Measurements from ENCODE around the gene RNF19B. TPM values are rescaled to one million over a fixed set of nuclear protein-coding genes. Genes with fewer than 3 reads are reported as not detected.

Gene RNF19B
- total and polyA plus RNA-seq, 12 donors: 4.7 to 36.5 (median 23.0) TPM

DNA sequence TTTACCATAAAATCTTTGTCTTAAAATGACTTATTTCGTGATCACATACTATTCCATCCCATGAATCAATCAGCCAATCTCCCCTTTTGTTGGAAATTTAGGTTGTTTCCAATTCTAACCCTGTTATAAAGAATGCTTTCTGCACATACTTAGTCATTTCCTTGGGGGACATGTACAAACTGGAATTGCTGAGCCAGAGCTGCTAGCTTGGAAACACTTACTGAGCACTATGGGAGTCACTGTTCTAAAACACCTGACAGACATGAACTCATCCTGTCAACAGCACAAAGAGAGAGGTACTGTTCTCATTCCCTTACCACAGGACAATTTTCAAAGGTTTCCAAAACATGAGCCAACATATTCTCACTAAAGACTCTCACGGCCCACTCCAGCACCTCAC, 40.0 kb upstream of the RNF19B start:
- WGBS, 4 donors: 95 to 98% (median 96%) methylated on average over 2 of the region's 2 CpGs
- intact Hi-C loops (cut with DNase I): loop anchor here in 1 of 2 donors (10.0 kb wide), 1 partner anchor 60 kb away; no protein-coding TSS in a partner anchor
- Histone ChIP-seq H3K4me1 (replicated peaks in 1 of 2) (peaks cover 20 to 34% of the 10 kb centered on the region in 2 donors), H3K9me3 (replicated peaks in 1 of 3) (no peaks in the 10 kb centered on the region), H3K27ac (peak overlapping the region in 1 of 5 donors; percentile 73), H3K4me3 (no peak overlapping the region), H3K36me3 (replicated peaks in 1 of 2) (peaks cover 0 to 14% of the 10 kb centered on the region in 2 donors), H3K27me3 (no peaks in the 10 kb centered on the region)
- DNase-seq: no peak
- TF ChIP-seq, protein P1, sequence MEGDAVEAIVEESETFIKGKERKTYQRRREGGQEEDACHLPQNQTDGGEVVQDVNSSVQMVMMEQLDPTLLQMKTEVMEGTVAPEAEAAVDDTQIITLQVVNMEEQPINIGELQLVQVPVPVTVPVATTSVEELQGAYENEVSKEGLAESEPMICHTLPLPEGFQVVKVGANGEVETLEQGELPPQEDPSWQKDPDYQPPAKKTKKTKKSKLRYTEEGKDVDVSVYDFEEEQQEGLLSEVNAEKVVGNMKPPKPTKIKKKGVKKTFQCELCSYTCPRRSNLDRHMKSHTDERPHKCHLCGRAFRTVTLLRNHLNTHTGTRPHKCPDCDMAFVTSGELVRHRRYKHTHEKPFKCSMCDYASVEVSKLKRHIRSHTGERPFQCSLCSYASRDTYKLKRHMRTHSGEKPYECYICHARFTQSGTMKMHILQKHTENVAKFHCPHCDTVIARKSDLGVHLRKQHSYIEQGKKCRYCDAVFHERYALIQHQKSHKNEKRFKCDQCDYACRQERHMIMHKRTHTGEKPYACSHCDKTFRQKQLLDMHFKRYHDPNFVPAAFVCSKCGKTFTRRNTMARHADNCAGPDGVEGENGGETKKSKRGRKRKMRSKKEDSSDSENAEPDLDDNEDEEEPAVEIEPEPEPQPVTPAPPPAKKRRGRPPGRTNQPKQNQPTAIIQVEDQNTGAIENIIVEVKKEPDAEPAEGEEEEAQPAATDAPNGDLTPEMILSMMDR (IDR thresholded peaks at IDR 0.05): no peak
- TF ChIP-seq POLR2A (IDR thresholded peaks at IDR 0.05): no peak

DNA sequence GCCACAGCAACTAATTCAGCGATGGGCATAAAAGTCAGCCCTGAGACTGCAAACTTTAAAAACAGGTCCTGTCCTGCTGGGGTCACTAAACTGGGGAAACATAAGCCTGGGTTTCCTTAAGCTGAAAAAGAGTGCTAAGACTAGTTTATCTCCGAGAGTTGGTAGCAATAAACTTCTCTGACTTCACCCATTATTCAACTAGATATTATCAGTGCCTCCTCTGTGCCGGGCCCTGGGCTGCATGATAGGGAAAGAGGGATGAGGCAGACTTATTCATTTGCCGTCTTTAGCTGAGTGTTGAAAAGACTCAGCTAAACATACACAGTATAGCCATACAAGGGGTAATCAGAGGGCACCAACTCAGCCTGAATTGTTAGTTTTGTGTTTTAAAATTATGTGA, 39.0 kb upstream of the RNF19B start:
- no peak for DNase-seq
- Histone ChIP-seq H3K4me1 (replicated peaks in 1 of 2) (peaks cover 26 to 36% of the 10 kb centered on the region in 2 donors), H3K27ac (no peak overlapping the region), H3K36me3 (replicated peaks in 1 of 2) (peaks cover 0 to 13% of the 10 kb centered on the region in 2 donors), H3K27me3 (no peaks in the 10 kb centered on the region), H3K4me3 (no peak overlapping the region), H3K9me3 (replicated peaks in 1 of 3) (no peaks in the 10 kb centered on the region)
- TF ChIP-seq, protein P1 (IDR thresholded peaks at IDR 0.05): no peak
- no peak for TF ChIP-seq POLR2A (IDR thresholded peaks at IDR 0.05)
- intact Hi-C loops (cut with DNase I): loop anchor here in 1 of 2 donors (10.0 kb wide), 1 partner anchor 59 kb away; no protein-coding TSS in a partner anchor
- 91 to 94% (median 92%) methylated on average over 4 of the region's 4 CpGs for WGBS, 4 donors

DNA sequence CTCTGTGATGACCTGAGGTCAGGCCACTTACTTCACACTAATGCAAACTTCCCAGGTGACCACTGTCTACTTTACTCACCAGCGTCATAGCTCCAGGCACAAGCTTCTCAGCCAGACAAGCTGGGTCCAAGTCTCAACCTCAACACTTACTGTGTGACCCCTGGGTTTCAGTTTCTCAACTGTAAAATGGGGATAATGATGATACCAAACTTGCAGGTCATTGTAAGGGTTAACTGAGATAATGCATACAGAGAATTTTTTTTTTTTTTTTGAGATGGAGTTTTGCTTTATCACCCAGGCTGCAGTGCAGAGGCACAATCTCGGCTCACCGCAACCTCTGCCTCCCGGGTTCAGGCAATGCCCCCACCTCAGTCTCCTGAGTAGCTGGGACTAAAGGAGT, 37.4 kb upstream of the RNF19B start:
- DNase-seq: no peak
- TF ChIP-seq, protein P1 (IDR thresholded peaks at IDR 0.05): no peak
- no peak for TF ChIP-seq POLR2A (IDR thresholded peaks at IDR 0.05)
- H3K4me3 ChIP-seq: no peak overlapping the region
- peaks cover 36 to 47% of the 10 kb centered on the region in 2 donors for H3K4me1 ChIP-seq (replicated peaks in 1 of 2)
- H3K36me3 ChIP-seq (replicated peaks in 1 of 2): no peaks in the 10 kb centered on the region
- no peaks in the 10 kb centered on the region for H3K9me3 ChIP-seq (replicated peaks in 1 of 3)
- intact Hi-C loops (cut with DNase I): loop anchor here in 1 of 2 donors (10.0 kb wide), 1 partner anchor 57 kb away; no protein-coding TSS in a partner anchor
- no peak overlapping the region for H3K27ac ChIP-seq
- WGBS, 4 donors: 92 to 100% (median 96%) methylated on average over 4 of the region's 4 CpGs
- H3K27me3 ChIP-seq: no peaks in the 10 kb centered on the region

DNA sequence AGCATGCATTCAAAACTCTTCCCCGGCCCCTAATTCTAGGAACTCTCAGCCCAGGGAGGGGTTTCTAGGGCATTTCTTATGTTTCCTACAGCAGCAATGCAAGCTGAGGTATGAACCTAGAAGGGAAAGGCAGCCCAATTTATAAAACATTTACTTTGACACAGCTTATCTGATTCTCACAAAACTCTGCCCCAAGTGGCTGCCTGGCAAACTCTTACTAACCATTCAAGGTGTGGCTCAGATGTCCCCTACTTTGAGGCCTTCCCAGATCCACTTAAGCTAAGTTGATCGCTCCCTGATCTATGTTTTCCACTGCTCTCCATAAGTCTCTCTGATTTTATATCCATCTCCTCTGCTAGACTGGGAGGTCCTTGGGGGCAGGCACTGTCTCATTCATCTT, 36.7 kb upstream of the RNF19B start:
- Histone ChIP-seq H3K36me3 (replicated peaks in 1 of 2) (no peaks in the 10 kb centered on the region), H3K4me1 (replicated peaks in 1 of 2) (peaks cover 36 to 44% of the 10 kb centered on the region in 2 donors), H3K27me3 (no peaks in the 10 kb centered on the region), H3K4me3 (no peak overlapping the region), H3K9me3 (replicated peaks in 1 of 3) (no peaks in the 10 kb centered on the region), H3K27ac (no peak overlapping the region)
- 97 to 100% (median 97%) methylated on average over 2 of the region's 2 CpGs for WGBS, 4 donors
- TF ChIP-seq POLR2A (IDR thresholded peaks at IDR 0.05): no peak
- TF ChIP-seq, protein P1 (IDR thresholded peaks at IDR 0.05): no peak
- no peak for DNase-seq
- intact Hi-C loops (cut with DNase I): loop anchor here in 1 of 2 donors (10.0 kb wide), 1 partner anchor 56 kb away; no protein-coding TSS in a partner anchor
